ENCODE results near the gene ZRANB3. TPM values are rescaled to one million over a fixed set of nuclear protein-coding genes. Genes with fewer than 3 reads are reported as not detected.
"Not testable (repeated sequence)": the region's sequence is repeated elsewhere in the genome, so short reads cannot be mapped to it uniquely, and the experiment has no call there.

ZRANB3 gene
- total and polyA plus RNA-seq, 10 donors = 2.2 to 11.1 (median 6.9) TPM

DNA sequence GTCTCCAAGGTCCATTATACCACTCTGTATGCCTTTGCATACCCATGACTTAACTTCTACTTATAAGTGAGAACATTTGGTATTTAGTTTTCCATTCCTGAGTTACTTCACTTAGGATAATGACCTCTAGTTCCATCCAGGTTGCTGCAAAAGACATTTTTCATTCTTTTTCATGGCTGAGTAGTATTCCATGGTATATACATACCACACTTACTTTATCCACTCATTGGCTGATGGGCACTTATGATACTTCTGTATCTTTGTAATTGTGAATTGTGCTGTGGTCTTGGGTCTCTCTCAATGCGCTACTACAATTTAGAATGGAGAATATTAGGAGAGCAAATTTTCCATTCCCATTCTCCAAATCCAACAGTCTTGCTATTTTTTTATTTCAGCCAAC is 76.4 kb downstream of the ZRANB3 start:
- DNase-seq = no peak
- Histone ChIP-seq H3K9me3 (peaks cover 6 to 66% (median 56%) of the 10 kb centered on the region in 8 donors), H3K27ac (no peak overlapping the region), H3K4me1 (no peaks in the 10 kb centered on the region), H3K4me3 (no peak overlapping the region), H3K36me3 (peaks cover 0 to 8% (median 0%) of the 10 kb centered on the region in 6 donors), H3K27me3 (replicated peaks in 1 of 7) (no peaks in the 10 kb centered on the region)
- 95 to 100% (median 100%) methylated on average over 1 of the region's 1 CpG for WGBS, 5 donors
- no peak for TF ChIP-seq POLR2A (IDR thresholded peaks at IDR 0.05)
- TF ChIP-seq POLR2AphosphoS5 (IDR thresholded peaks at IDR 0.05) = no peak
- TF ChIP-seq, protein P1, sequence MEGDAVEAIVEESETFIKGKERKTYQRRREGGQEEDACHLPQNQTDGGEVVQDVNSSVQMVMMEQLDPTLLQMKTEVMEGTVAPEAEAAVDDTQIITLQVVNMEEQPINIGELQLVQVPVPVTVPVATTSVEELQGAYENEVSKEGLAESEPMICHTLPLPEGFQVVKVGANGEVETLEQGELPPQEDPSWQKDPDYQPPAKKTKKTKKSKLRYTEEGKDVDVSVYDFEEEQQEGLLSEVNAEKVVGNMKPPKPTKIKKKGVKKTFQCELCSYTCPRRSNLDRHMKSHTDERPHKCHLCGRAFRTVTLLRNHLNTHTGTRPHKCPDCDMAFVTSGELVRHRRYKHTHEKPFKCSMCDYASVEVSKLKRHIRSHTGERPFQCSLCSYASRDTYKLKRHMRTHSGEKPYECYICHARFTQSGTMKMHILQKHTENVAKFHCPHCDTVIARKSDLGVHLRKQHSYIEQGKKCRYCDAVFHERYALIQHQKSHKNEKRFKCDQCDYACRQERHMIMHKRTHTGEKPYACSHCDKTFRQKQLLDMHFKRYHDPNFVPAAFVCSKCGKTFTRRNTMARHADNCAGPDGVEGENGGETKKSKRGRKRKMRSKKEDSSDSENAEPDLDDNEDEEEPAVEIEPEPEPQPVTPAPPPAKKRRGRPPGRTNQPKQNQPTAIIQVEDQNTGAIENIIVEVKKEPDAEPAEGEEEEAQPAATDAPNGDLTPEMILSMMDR (IDR thresholded peaks at IDR 0.05 in 8 of 11, conservative IDR thresholded peaks at IDR 0.05 in 3 of 11) = no peak
- intact Hi-C loops (cut with DNase I; ENCODE audit: low total_unique reads) = no loop called here

DNA sequence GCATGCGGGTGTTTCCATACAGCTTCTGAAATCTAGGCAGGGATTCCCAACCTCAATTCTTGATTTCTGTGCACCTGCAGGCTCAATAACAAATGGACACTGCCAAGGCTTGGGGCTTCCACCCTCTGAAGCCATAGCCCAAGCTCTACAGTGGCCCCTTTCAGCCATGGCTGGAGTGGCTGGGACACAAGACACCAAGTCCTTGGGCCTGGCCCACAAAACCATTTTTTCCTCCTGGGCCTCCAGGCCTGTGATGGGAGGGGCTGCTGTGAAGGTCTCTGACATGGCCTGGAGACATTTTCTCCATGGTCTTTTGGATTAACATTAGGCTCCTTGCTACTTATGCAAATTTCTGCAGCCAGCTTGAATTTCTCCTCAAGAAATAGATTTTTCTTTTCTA is 78.0 kb downstream of the ZRANB3 start:
- 96 to 100% (median 100%) methylated on average over 1 of the region's 1 CpG for WGBS, 5 donors
- not testable (repeated sequence) for DNase-seq

GRCh38 chr2:135451966-135452365 is 79.1 kb downstream of the ZRANB3 start:
- intact Hi-C loops (cut with DNase I; ENCODE audit: low total_unique reads) = no loop called here
- Histone ChIP-seq H3K36me3 (peaks cover 0 to 16% (median 0%) of the 10 kb centered on the region in 6 donors), H3K27ac (no peak overlapping the region), H3K4me1 (no peaks in the 10 kb centered on the region), H3K4me3 (no peak overlapping the region), H3K27me3 (replicated peaks in 1 of 7) (no peaks in the 10 kb centered on the region), H3K9me3 (peaks cover 6 to 60% (median 53%) of the 10 kb centered on the region in 8 donors)
- DNase-seq = no peak
- TF ChIP-seq, protein P1 (IDR thresholded peaks at IDR 0.05 in 8 of 11, conservative IDR thresholded peaks at IDR 0.05 in 3 of 11) = no peak
- TF ChIP-seq POLR2AphosphoS5 (IDR thresholded peaks at IDR 0.05) (no peak), POLR2A (IDR thresholded peaks at IDR 0.05) (no peak)
- WGBS, 5 donors = 64 to 100% (median 75%) methylated on average over 1 of the region's 1 CpG

More for the DNA sequence above, 78.0 kb downstream of the ZRANB3 start:
- intact Hi-C loops (cut with DNase I; ENCODE audit: low total_unique reads); H3K4me3 ChIP-seq; H3K27ac ChIP-seq; H3K27me3 ChIP-seq (replicated peaks in 1 of 7); H3K4me1 ChIP-seq: not testable (repeated sequence)
- Histone ChIP-seq H3K9me3 (peaks cover 6 to 66% (median 56%) of the 10 kb centered on the region in 8 donors), H3K36me3 (peaks cover 0 to 16% (median 0%) of the 10 kb centered on the region in 6 donors)

DNA sequence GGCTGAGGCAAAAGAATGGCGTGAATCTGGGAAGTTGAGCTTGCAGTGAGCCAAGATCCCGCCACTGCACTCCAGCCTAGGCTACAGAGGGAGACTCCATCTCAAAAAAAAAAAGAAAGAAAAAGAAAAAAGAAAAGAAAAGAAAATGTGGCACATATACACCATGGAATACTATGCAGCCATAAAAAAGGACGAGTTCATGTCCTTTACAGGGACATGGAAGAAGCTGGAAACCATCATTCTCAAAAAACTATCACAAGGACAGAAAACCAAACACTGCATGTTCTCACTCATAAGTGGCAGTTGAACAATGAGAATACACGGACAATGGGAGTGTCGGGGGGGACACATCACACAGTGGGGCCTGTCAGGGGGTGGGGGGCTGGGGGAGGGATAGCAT is 88.0 kb downstream of the ZRANB3 start:
- H3K27me3 ChIP-seq (replicated peaks in 1 of 7); H3K27ac ChIP-seq; H3K36me3 ChIP-seq; DNase-seq; H3K4me3 ChIP-seq; H3K4me1 ChIP-seq; intact Hi-C loops (cut with DNase I; ENCODE audit: low total_unique reads): not testable (repeated sequence)
- WGBS, 5 donors = 91 to 98% (median 93%) methylated on average over 5 of the region's 5 CpGs
- H3K9me3 ChIP-seq = peaks cover 0 to 23% (median 12%) of the 10 kb centered on the region in 8 donors

DNA sequence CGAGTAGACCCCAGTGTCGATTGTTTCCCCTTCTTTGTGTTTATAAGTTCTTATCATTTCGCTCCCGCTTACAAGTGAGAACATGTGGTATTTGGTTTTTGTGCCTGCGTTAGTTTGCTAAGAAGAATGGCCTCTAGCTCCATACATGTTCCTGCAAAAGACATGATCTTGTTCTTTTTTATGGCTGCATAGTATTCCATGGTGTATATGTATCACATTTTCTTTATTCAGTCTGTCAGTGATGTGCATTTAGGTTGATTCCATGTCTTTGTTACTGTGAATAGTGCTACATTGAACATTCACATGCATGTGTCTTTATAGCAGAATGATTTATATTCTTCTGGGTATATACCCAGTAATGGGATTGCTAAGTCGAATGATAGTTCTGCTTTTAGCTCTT is 95.9 kb downstream of the ZRANB3 start:
- DNase-seq; intact Hi-C loops (cut with DNase I; ENCODE audit: low total_unique reads); H3K36me3 ChIP-seq; H3K27me3 ChIP-seq (replicated peaks in 1 of 7); H3K4me1 ChIP-seq; H3K4me3 ChIP-seq; H3K27ac ChIP-seq: not testable (repeated sequence)
- peaks cover 0 to 12% (median 0%) of the 10 kb centered on the region in 8 donors for H3K9me3 ChIP-seq
- 94 to 98% (median 96%) methylated on average over 6 of the region's 6 CpGs for WGBS, 5 donors

DNA sequence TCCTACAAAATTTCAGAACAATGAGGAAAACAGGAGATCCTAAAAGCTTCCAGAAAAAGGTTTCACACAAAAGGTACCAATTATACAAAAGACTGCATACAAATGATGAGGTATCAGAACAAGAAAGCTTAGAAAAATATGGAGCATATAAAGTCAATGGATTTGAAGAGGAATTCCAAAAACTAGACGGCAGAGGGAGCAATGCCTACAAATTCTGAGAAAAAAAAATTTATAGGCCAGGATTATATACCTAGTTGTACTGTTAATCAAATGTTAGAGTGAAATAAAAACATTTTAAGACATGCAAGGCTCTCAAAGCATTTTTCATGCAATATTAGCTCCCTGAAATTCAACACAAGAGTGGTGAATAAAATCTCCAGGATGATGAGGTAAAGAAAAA is 106.2 kb downstream of the ZRANB3 start:
- Histone ChIP-seq H3K27ac (no peak overlapping the region), H3K36me3 (no peaks in the 10 kb centered on the region), H3K4me3 (no peak overlapping the region), H3K9me3 (peaks cover 0 to 34% (median 22%) of the 10 kb centered on the region in 8 donors), H3K4me1 (no peaks in the 10 kb centered on the region), H3K27me3 (replicated peaks in 1 of 7) (no peaks in the 10 kb centered on the region)
- no peak for DNase-seq
- 89 to 94% (median 92%) methylated on average over 1 of the region's 1 CpG for WGBS, 5 donors
- intact Hi-C loops (cut with DNase I; ENCODE audit: low total_unique reads) = no loop called here
- TF ChIP-seq POLR2AphosphoS5 (IDR thresholded peaks at IDR 0.05) (no peak), POLR2A (IDR thresholded peaks at IDR 0.05) (no peak)
- TF ChIP-seq, protein P1 (IDR thresholded peaks at IDR 0.05 in 8 of 11, conservative IDR thresholded peaks at IDR 0.05 in 3 of 11) = no peak

Data from spleen (tissue), 11 donors.